Measurements from ENCODE around the gene C2orf81. TPM values are rescaled to one million over a fixed set of nuclear protein-coding genes. Genes with fewer than 3 reads are reported as not detected.

Gene C2orf81
- total and polyA plus RNA-seq, 4 donors = 0.08 to 0.44 (median 0.29) TPM

DNA sequence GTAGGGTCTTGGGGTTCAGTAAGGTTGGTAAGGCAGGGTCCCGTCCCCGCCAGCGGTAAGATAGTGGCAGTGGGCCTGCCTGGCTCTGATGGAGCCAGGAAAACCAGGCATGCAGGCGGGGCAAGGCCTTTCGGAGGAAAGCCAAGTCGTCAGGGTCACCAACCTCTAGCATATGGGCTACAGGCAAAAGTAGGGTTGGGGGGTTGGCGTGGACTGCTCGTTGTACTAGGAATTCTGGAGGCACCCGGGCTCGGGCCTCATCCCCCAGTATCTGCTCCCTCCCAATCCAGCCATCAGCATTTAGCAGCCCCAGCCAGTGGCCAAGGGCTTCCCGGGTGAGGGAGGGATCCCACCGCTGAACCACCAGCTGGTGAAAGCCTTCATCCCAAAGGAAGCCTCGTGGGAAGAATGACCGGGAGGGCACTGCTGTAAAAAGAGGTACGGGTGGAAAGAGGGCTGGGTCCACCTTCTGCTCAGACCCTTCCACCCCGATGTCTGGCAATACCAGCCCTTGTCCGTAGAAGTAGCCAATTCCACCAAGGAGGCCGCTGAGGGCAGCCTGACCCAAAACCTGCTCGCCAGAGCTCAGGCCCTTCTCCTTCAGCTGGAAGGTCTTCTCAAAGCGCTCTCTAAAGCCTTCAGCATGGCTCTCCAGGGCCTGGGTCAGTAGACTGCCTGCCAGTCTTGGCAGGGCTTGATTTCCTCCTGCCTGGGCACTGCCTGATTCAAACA lies 40.8 kb upstream of the C2orf81 start:
- Histone ChIP-seq H3K27ac (ENCODE audit: low read depth in 1 of 2, low read length in 2 of 2) (no peak overlapping the region), H3K9ac (ENCODE audit: low read depth in 1 of 2, low read length in 2 of 2) (no peak overlapping the region)

More for the DNA sequence above, 40.8 kb upstream of the C2orf81 start:
- 95% methylated on average over 20 of the region's 20 CpGs for WGBS
- no peak for DNase-seq (ENCODE audit: low spot score)
- no peak overlapping the region for H3K4me3 ChIP-seq (ENCODE audit: low read depth in 1 of 3, low read length in 3 of 3)
- TF ChIP-seq, protein P1, sequence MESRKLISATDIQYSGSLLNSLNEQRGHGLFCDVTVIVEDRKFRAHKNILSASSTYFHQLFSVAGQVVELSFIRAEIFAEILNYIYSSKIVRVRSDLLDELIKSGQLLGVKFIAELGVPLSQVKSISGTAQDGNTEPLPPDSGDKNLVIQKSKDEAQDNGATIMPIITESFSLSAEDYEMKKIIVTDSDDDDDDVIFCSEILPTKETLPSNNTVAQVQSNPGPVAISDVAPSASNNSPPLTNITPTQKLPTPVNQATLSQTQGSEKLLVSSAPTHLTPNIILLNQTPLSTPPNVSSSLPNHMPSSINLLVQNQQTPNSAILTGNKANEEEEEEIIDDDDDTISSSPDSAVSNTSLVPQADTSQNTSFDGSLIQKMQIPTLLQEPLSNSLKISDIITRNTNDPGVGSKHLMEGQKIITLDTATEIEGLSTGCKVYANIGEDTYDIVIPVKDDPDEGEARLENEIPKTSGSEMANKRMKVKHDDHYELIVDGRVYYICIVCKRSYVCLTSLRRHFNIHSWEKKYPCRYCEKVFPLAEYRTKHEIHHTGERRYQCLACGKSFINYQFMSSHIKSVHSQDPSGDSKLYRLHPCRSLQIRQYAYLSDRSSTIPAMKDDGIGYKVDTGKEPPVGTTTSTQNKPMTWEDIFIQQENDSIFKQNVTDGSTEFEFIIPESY (IDR thresholded peaks at IDR 0.05) = no peak
- TF ChIP-seq YY1 (IDR thresholded peaks at IDR 0.05) (no peak), GABPA (IDR thresholded peaks at IDR 0.05 in 1 of 2, conservative IDR thresholded peaks at IDR 0.05 in 1 of 2) (no peak), HNF4G (IDR thresholded peaks at IDR 0.05) (no peak), NR2F2 (IDR thresholded peaks at IDR 0.05) (no peak), SP1 (IDR thresholded peaks at IDR 0.05) (no peak), FOXA2 (IDR thresholded peaks at IDR 0.05) (no peak), RAD21 (IDR thresholded peaks at IDR 0.05) (no peak), MAX (IDR thresholded peaks at IDR 0.05) (no peak), TAF1 (conservative IDR thresholded peaks at IDR 0.05) (no peak), FOXA1 (IDR thresholded peaks at IDR 0.05) (no peak), CTCF (IDR thresholded peaks at IDR 0.05; ENCODE audit: low read depth, low read length, missing input control) (no peak), RXRA (IDR thresholded peaks at IDR 0.05) (no peak), EGR1 (IDR thresholded peaks at IDR 0.05; ENCODE audit: low read depth in 2 of 2) (no peak), HNF4A (conservative IDR thresholded peaks at IDR 0.05) (no peak), JUND (IDR thresholded peaks at IDR 0.05) (no peak), ATF3 (IDR thresholded peaks at IDR 0.05) (no peak)
- TF ChIP-seq, protein P2, sequence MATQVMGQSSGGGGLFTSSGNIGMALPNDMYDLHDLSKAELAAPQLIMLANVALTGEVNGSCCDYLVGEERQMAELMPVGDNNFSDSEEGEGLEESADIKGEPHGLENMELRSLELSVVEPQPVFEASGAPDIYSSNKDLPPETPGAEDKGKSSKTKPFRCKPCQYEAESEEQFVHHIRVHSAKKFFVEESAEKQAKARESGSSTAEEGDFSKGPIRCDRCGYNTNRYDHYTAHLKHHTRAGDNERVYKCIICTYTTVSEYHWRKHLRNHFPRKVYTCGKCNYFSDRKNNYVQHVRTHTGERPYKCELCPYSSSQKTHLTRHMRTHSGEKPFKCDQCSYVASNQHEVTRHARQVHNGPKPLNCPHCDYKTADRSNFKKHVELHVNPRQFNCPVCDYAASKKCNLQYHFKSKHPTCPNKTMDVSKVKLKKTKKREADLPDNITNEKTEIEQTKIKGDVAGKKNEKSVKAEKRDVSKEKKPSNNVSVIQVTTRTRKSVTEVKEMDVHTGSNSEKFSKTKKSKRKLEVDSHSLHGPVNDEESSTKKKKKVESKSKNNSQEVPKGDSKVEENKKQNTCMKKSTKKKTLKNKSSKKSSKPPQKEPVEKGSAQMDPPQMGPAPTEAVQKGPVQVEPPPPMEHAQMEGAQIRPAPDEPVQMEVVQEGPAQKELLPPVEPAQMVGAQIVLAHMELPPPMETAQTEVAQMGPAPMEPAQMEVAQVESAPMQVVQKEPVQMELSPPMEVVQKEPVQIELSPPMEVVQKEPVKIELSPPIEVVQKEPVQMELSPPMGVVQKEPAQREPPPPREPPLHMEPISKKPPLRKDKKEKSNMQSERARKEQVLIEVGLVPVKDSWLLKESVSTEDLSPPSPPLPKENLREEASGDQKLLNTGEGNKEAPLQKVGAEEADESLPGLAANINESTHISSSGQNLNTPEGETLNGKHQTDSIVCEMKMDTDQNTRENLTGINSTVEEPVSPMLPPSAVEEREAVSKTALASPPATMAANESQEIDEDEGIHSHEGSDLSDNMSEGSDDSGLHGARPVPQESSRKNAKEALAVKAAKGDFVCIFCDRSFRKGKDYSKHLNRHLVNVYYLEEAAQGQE (IDR thresholded peaks at IDR 0.05) = no peak
- peaks cover 3 to 19% (median 9%) of the 10 kb centered on the region in 4 donors for H3K36me3 ChIP-seq (ENCODE audit: control insufficient read depth in 4 of 4, insufficient read depth in 3 of 4, low read depth in 1 of 4, low read length in 3 of 4)
- H3K4me1 ChIP-seq (ENCODE audit: control insufficient read depth in 4 of 4, insufficient read depth in 4 of 4, low read length in 3 of 4) = peaks cover 4 to 28% (median 22%) of the 10 kb centered on the region in 4 donors
- H3K27me3 ChIP-seq (ENCODE audit: control insufficient read depth in 4 of 4, insufficient read depth in 4 of 4, low read length in 3 of 4) = no peaks in the 10 kb centered on the region
- H3K9me3 ChIP-seq (ENCODE audit: control insufficient read depth in 4 of 4, low read length in 3 of 4) = no peaks in the 10 kb centered on the region

Data from liver (tissue), 9 donors.